WI38 (cell line): ENCODE results near the gene PDIA4.

ENCODE experiments used
- H3K4me3 ChIP-seq: 2 replicates; pipeline ENCODE4 v1.5.1; 2011; ENCODE audit warnings: low read depth, mild to moderate bottlenecking, control low read depth, low read length
- TF ChIP-seq, protein P1 (sequence below): IDR thresholded peaks from 2 replicates; pipeline ENCODE4 v1.5.1; 2012; ENCODE audit warnings: low read depth, mild to moderate bottlenecking, control low read depth, low read length

Gene PDIA4

DNA sequence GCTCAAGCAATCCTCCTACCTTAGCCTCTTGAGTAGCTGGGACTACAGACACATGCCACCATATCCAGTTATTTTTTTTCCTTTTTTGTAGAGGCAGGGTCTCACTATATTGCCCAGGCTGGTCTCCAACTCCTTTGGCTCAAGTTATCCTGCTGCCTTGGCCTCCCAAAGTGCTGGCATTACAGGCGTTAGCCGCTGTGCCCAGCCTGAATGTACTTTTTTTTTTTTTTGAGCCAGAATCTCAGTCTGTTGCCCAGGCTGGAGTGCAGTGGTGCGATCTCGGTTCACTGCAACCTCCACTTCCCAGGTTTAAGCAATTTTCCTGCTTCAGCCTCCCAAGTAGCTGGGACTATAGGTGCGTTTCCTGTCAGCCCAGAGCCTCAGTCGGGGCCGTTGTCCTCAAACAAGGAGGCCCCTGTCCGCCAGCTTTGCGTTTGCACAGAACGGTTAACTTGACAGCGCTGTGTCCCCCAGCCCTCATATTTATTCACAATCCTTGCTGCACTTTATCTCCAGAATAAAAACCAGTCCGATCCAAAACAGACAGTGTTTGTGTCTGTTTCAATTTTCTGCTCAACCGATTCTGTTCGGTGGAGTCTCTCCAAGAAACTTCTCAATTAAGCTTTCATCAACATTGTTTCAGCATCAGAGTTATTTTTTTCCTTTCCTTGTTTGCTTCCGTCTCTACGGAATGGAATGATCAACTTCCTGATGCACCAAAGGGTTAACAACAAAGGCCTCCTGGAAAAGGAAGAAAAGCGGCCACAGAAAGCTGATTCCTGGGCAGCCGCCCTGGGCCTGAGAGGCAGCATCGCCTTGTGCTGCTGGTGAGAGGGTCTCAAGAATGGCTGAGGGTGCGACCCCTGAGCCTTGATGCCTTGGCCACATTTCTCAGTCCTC is 64.5 kb downstream of the PDIA4 start:
- peak overlapping the region; percentile 29 for H3K4me3 ChIP-seq
- TF ChIP-seq, protein P1, sequence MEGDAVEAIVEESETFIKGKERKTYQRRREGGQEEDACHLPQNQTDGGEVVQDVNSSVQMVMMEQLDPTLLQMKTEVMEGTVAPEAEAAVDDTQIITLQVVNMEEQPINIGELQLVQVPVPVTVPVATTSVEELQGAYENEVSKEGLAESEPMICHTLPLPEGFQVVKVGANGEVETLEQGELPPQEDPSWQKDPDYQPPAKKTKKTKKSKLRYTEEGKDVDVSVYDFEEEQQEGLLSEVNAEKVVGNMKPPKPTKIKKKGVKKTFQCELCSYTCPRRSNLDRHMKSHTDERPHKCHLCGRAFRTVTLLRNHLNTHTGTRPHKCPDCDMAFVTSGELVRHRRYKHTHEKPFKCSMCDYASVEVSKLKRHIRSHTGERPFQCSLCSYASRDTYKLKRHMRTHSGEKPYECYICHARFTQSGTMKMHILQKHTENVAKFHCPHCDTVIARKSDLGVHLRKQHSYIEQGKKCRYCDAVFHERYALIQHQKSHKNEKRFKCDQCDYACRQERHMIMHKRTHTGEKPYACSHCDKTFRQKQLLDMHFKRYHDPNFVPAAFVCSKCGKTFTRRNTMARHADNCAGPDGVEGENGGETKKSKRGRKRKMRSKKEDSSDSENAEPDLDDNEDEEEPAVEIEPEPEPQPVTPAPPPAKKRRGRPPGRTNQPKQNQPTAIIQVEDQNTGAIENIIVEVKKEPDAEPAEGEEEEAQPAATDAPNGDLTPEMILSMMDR = no peak

DNA sequence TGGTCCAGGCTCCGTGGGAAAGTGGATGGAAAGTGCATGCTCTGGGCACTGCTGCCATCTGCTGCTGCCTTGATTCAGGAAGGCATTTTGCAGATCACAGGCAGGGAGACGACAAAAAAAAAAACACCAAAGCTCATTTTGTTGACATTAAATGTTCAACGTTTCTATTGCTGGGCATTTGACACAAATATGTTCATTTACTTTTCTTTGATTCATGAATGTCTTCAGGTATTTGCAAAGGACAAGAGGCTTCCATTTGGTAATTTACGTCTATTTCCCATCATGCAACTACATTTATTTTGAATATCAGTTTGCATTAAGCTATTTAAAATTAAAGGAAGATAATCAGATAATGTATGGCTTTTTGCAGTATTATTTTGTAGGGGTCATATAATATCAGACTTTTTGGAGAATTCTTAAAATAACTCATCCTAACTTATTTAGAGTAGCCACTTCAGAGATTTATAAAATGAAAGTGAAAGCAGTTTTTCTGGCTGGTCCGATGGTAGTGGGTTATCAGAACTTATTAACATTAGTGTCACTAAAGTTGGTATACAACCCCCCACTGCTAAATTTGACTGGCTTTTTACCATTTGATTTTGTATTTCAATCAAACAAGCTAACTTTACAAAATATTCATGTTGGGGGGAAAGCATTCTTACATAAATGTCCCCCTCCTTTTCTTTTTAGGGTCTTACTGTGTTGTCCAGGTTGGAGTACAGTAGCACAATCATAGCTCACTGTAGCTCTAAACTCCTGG is 65.3 kb downstream of the PDIA4 start:
- H3K4me3 ChIP-seq = peak overlapping the region; percentile 63
- TF ChIP-seq, protein P1 = peak; percentile 76

DNA sequence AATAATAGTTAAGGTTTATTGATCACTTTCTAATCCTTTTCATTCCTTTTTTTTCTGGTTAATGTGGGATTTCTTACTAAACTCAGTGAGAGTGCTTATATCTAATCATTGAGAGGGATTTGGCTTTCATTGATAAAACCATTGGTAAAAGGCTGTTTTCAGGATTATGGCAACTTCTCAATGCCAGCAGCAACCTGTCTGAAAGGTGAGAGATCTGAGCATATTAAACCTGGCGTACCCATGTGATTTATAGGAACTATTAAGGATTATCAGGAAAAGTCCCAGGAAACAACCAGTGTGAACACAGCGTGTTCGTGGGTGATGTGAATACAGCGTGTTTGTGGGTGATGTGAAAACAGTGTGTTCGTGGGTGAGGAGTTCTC is 65.9 kb downstream of the PDIA4 start:
- H3K4me3 ChIP-seq = peak overlapping the region; percentile 63
- TF ChIP-seq, protein P1 = no peak

DNA sequence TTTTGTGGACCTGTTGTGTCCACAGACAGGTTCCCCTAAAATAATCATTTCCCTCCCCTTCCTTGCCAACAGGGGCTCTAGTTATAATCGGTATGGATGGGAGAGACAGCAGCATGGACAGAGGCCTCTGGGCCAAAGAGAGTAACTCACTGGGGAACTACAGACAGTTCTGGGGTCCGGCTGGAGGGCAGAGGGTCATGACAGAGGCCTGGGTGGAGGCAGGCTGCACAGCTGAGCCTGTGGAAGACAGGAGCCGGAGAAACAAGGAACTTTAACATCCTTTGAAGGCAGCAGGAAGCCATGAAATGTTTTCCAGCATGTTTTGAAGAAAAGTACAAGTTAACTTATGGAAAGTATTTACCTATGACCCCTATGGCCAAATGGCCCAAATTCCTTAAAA is 68.6 kb downstream of the PDIA4 start:
- H3K4me3 ChIP-seq = no peak overlapping the region
- TF ChIP-seq, protein P1 = no peak

DNA sequence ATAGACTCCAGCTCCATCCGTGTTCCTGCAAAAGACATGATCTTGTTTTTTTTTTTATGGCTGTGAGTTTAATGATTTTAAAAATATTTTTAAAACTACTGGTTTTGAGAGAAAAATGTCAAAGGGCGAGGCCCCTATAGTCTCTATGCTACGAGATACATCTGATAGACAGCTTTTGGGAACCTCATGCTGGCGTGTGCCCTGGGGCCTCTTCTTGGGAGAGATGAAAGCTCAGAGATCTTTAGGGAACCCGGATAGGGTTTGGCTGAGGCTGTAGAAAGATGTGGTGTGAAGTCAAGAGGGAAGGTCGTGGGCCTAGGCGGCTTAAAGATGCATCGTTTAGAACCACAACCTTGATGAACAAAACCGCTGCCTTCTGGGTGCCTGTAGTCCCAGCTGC is 70.2 kb downstream of the PDIA4 start:
- TF ChIP-seq, protein P1 = no peak
- H3K4me3 ChIP-seq = no peak overlapping the region

DNA sequence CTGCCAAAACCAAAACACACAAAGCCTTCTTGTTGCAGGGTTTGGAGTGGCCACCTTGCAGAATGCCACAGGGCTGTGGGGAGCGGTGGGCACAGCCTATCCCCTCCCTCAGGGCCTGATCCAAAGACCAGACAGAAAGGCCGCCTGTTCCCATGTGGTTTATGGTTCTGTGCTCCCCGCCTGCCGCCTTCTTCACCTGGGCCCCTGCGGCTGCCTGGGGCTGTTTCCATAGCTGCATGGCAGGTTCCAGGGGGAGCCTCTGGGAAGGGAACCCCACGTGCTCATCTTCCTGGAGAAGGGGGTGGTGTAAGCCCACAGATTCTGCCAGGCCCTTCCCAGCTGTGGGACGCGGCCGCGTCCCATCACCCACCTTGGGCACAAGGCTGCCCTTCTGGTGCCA is 73.5 kb downstream of the PDIA4 start:
- TF ChIP-seq, protein P1 = no peak
- no peak overlapping the region for H3K4me3 ChIP-seq

DNA sequence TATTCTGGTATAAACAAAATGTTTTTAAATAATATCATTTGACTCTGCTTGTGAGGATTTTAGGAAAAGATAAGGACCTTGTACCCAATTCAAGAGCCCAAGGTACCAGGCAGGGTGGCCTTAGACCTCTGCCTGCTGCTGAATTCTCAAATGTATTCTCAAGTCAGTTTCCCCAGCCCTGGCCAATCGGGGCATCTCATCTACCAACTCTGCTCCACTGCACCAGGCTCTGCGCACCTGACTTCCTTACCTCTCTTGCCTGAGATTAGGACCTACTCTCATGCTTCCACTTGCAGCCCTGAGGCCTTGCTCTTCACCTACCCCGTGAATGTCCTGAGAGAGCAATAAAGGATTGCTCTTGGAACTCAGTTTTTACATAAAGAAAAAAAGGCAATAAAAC is 74.6 kb downstream of the PDIA4 start:
- no peak overlapping the region for H3K4me3 ChIP-seq
- TF ChIP-seq, protein P1 = no peak
